BLaER1 (cell line): ENCODE results near the gene DDN.

Experiments used
- H3K27ac ChIP-seq: shearing (Covaris generic); formaldehyde crosslinking; 2 replicates; pipeline ENCODE4 v1.8.1; 2022
- H3K27me3 ChIP-seq: shearing (Covaris generic); formaldehyde crosslinking; 2 replicates; pipeline ENCODE4 v1.8.1; 2022
- H3K36me3 ChIP-seq: shearing (Covaris generic); formaldehyde crosslinking; 2 replicates; pipeline ENCODE4 v1.8.1; 2022
- H3K4me1 ChIP-seq: shearing (Covaris generic); formaldehyde crosslinking; 2 replicates; pipeline ENCODE4 v1.8.1; 2022
- H3K4me2 ChIP-seq: shearing (Covaris generic); formaldehyde crosslinking; 2 replicates; pipeline ENCODE4 v1.8.1; 2022
- H3K4me3 ChIP-seq: shearing (Covaris generic); formaldehyde crosslinking; 2 replicates; pipeline ENCODE4 v1.8.1; 2022
- H3K9ac ChIP-seq: shearing (Covaris generic); formaldehyde crosslinking; 2 replicates; pipeline ENCODE4 v1.8.1; 2022
- H3K9me3 ChIP-seq: shearing (Covaris generic); formaldehyde crosslinking; 2 replicates; pipeline ENCODE4 v1.8.1; 2022
- H4K20me1 ChIP-seq: shearing (Covaris generic); formaldehyde crosslinking; 2 replicates; pipeline ENCODE4 v1.8.1; 2022
- Cebpa-rat ChIP-seq: shearing (Covaris generic); IDR thresholded peaks from 2 replicates; pipeline ENCODE4 v1.8.1; 2022

Gene DDN

GRCh38 chr12:49014547-49014946, 15.4 kb upstream of the DDN start:
- Histone ChIP-seq H4K20me1 (no peaks in the 10 kb centered on the region), H3K4me1 (peaks cover 14% of the 10 kb centered on the region), H3K27me3 (no peaks in the 10 kb centered on the region), H3K36me3 (peaks cover 38% of the 10 kb centered on the region), H3K4me2 (no peak overlapping the region), H3K9ac (no peak overlapping the region), H3K9me3 (no peaks in the 10 kb centered on the region), H3K27ac (no peak overlapping the region), H3K4me3 (no peak overlapping the region)
- TF ChIP-seq Cebpa-rat: no peak

GRCh38 chr12:49013428-49013827, 14.3 kb upstream of the DDN start:
- H3K9ac ChIP-seq: no peak overlapping the region
- no peak overlapping the region for H3K4me2 ChIP-seq
- peaks cover 39% of the 10 kb centered on the region for H3K36me3 ChIP-seq
- H3K9me3 ChIP-seq: no peaks in the 10 kb centered on the region
- H3K4me3 ChIP-seq: no peak overlapping the region
- no peak overlapping the region for H3K27ac ChIP-seq
- peaks cover 11% of the 10 kb centered on the region for H3K4me1 ChIP-seq
- H4K20me1 ChIP-seq: no peaks in the 10 kb centered on the region
- TF ChIP-seq Cebpa-rat: no peak
- H3K27me3 ChIP-seq: no peaks in the 10 kb centered on the region

- TF ChIP-seq Cebpa-rat: no peak
- Histone ChIP-seq H3K27me3 (no peaks in the 10 kb centered on the region), H3K36me3 (peaks cover 39% of the 10 kb centered on the region), H4K20me1 (no peaks in the 10 kb centered on the region), H3K27ac (no peak overlapping the region), H3K4me2 (no peak overlapping the region), H3K4me3 (no peak overlapping the region), H3K4me1 (peaks cover 7% of the 10 kb centered on the region), H3K9me3 (no peaks in the 10 kb centered on the region), H3K9ac (no peak overlapping the region)
These were observed 13.6 kb upstream of the DDN start for GRCh38 chr12:49012739-49013138.

- no peaks in the 10 kb centered on the region for H3K4me1 ChIP-seq
- TF ChIP-seq Cebpa-rat: no peak
- H3K36me3 ChIP-seq: peaks cover 44% of the 10 kb centered on the region
- H3K27ac ChIP-seq: no peak overlapping the region
- H3K27me3 ChIP-seq: no peaks in the 10 kb centered on the region
- no peaks in the 10 kb centered on the region for H4K20me1 ChIP-seq
- H3K9ac ChIP-seq: no peak overlapping the region
- H3K4me2 ChIP-seq: no peak overlapping the region
- H3K4me3 ChIP-seq: no peak overlapping the region
- no peaks in the 10 kb centered on the region for H3K9me3 ChIP-seq
These were observed 11.0 kb upstream of the DDN start for GRCh38 chr12:49010092-49010668.

- no peaks in the 10 kb centered on the region for H3K27me3 ChIP-seq
- no peak overlapping the region for H3K27ac ChIP-seq
- peaks cover 56% of the 10 kb centered on the region for H3K36me3 ChIP-seq
- H3K4me3 ChIP-seq: no peak overlapping the region
- H3K9me3 ChIP-seq: no peaks in the 10 kb centered on the region
- no peak overlapping the region for H3K4me2 ChIP-seq
- TF ChIP-seq Cebpa-rat: no peak
- no peaks in the 10 kb centered on the region for H3K4me1 ChIP-seq
- no peaks in the 10 kb centered on the region; the same call in 1 of the 2 replicates for H4K20me1 ChIP-seq
- H3K9ac ChIP-seq: no peak overlapping the region
These were observed 9.8 kb upstream of the DDN start for GRCh38 chr12:49008943-49009342.

- no peak for TF ChIP-seq Cebpa-rat
- H3K4me1 ChIP-seq: peaks cover 54% of the 10 kb centered on the region
- no peaks in the 10 kb centered on the region for H3K9me3 ChIP-seq
- H3K4me3 ChIP-seq: peak overlapping the region; percentile 70
- H3K9ac ChIP-seq: 0 out of 2 replicates have a peak overlapping the region, but pooled peaks have one; percentile 57
- peaks cover 59% of the 10 kb centered on the region for H3K27me3 ChIP-seq
- H3K4me2 ChIP-seq: peak overlapping the region; percentile 87
- H4K20me1 ChIP-seq: peaks cover 37% of the 10 kb centered on the region
- no peak overlapping the region for H3K27ac ChIP-seq
- peaks cover 45% of the 10 kb centered on the region for H3K36me3 ChIP-seq
These were observed 1.2 kb upstream of the DDN start for GRCh38 chr12:49000346-49000745.

- Histone ChIP-seq H3K4me3 (peak overlapping the region; percentile 70), H3K4me1 (peaks cover 59% of the 10 kb centered on the region), H3K9me3 (no peaks in the 10 kb centered on the region), H3K27ac (peak overlapping the region; percentile 35; the same call in 1 of the 2 replicates), H3K27me3 (peaks cover 73% of the 10 kb centered on the region), H4K20me1 (peaks cover 37% of the 10 kb centered on the region), H3K9ac (peak overlapping the region; percentile 63), H3K36me3 (peaks cover 29% of the 10 kb centered on the region), H3K4me2 (peak overlapping the region; percentile 87)
- TF ChIP-seq Cebpa-rat: no peak
These were observed 450 bp downstream of the DDN start for GRCh38 chr12:48998497-48999353.

GRCh38 chr12:48997719-48998496, 1.3 kb downstream of the DDN start:
- no peaks in the 10 kb centered on the region for H3K9me3 ChIP-seq
- peaks cover 37% of the 10 kb centered on the region for H4K20me1 ChIP-seq
- peaks cover 59% of the 10 kb centered on the region for H3K4me1 ChIP-seq
- peak overlapping the region; percentile 35; the same call in 1 of the 2 replicates for H3K27ac ChIP-seq
- peak overlapping the region; percentile 70 for H3K4me3 ChIP-seq
- H3K36me3 ChIP-seq: peaks cover 21% of the 10 kb centered on the region
- peak overlapping the region; percentile 87 for H3K4me2 ChIP-seq
- H3K9ac ChIP-seq: peak overlapping the region; percentile 63
- peaks cover 77% of the 10 kb centered on the region for H3K27me3 ChIP-seq
- no peak for TF ChIP-seq Cebpa-rat

- Histone ChIP-seq H3K36me3 (peaks cover 12% of the 10 kb centered on the region), H3K4me2 (peak overlapping the region; percentile 87), H4K20me1 (peaks cover 37% of the 10 kb centered on the region), H3K9ac (peak overlapping the region; percentile 63; the same call in 1 of the 2 replicates), H3K27me3 (peaks cover 77% of the 10 kb centered on the region), H3K27ac (no peak overlapping the region), H3K9me3 (no peaks in the 10 kb centered on the region), H3K4me3 (peak overlapping the region; percentile 70), H3K4me1 (peaks cover 59% of the 10 kb centered on the region)
- no peak for TF ChIP-seq Cebpa-rat
These were observed 2.1 kb downstream of the DDN start for GRCh38 chr12:48996794-48997718.
